ENCODE data around the gene KANSL1L. TPM values are rescaled to one million over a fixed set of nuclear protein-coding genes. Genes with fewer than 3 reads are reported as not detected.

KANSL1L gene
- polyA plus RNA-seq, 2 of the 4 experiments (the other 2 are of a cell fraction) = 1.0 to 2.7 TPM

- ChIA-PET CTCF (no interaction called here), POLR2A (no interaction called here)
- Histone ChIP-seq H3K9me3 (no peaks in the 10 kb centered on the region), H3K4me1 (peaks cover 25% of the 10 kb centered on the region), H3K27ac (no peak overlapping the region), H3K4me2 (no peak overlapping the region), H3K4me3 (no peak overlapping the region)
- WGBS (ENCODE audit: missing lambda C conversion rate) = 0% methylated on average over 1 of the region's 1 CpG
- DNase-seq (ENCODE audit: low read depth in 1 of 2, low spot score in 1 of 2) (no peak), ATAC-seq (no peak), FAIRE-seq (no peak)
- TF ChIP-seq ESRRA (IDR thresholded peaks at IDR 0.05; ENCODE audit: borderline replicate concordance, low read length) = no peak
Measured at GRCh38 chr2:210167227-210167626, 4.0 kb downstream of the KANSL1L start.

GRCh38 chr2:210162466-210163124, 8.6 kb downstream of the KANSL1L start:
- Histone ChIP-seq H3K4me3 (no peak overlapping the region), H3K27ac (no peak overlapping the region), H3K4me2 (peak overlapping the region; percentile 52), H3K4me1 (peaks cover 17% of the 10 kb centered on the region), H3K9me3 (no peaks in the 10 kb centered on the region)
- WGBS (ENCODE audit: missing lambda C conversion rate) = 9% methylated on average over 6 of the region's 6 CpGs
- ChIA-PET CTCF (interaction anchor here (1.2 kb wide), 1 partner anchor 11 kb away, joined by 5 read pairs; no protein-coding TSS in a partner anchor), POLR2A (no interaction called here)
- TF ChIP-seq CBX2 (IDR thresholded peaks at IDR 0.05; ENCODE audit: borderline replicate concordance, low read depth) = no peak
- no peak for TF ChIP-seq HOXB13 (CRISPR knock-in tag; IDR thresholded peaks at IDR 0.05; ENCODE audit: low read depth)
- DNase-seq (ENCODE audit: low read depth in 1 of 2, low spot score in 1 of 2) = no peak
- FAIRE-seq = no peak
- peak; percentile 43 to 65; a peak in 3 of 6 replicates for ATAC-seq

GRCh38 chr2:210159059-210159458, 12.2 kb downstream of the KANSL1L start:
- H3K4me1 ChIP-seq = peaks cover 12% of the 10 kb centered on the region
- no peak overlapping the region for H3K27ac ChIP-seq
- POLR2A ChIA-PET = no interaction called here
- CTCF ChIA-PET = no interaction called here
- TF ChIP-seq CHD4 (IDR thresholded peaks at IDR 0.05; ENCODE audit: borderline replicate concordance) (no peak), SMC3 (IDR thresholded peaks at IDR 0.05) (no peak), NPAS2 (CRISPR knock-in tag; IDR thresholded peaks at IDR 0.05; ENCODE audit: borderline replicate concordance) (no peak), BHLHE40 (IDR thresholded peaks at IDR 0.05; ENCODE audit: low read depth, low read length) (no peak), BCL3 (IDR thresholded peaks at IDR 0.05) (no peak), HMGXB4 (CRISPR knock-in tag; IDR thresholded peaks at IDR 0.05; ENCODE audit: borderline replicate concordance) (no peak), CEBPB (IDR thresholded peaks at IDR 0.05) (no peak), HEYL (CRISPR knock-in tag; IDR thresholded peaks at IDR 0.05) (no peak), MAX (IDR thresholded peaks at IDR 0.05) (no peak), FOSB (CRISPR knock-in tag; IDR thresholded peaks at IDR 0.05) (no peak), RFX5 (IDR thresholded peaks at IDR 0.05) (no peak), KDM5A (IDR thresholded peaks at IDR 0.05) (no peak), ELK1 (IDR thresholded peaks at IDR 0.05; ENCODE audit: low read depth, low read length) (no peak), RAD21 (conservative IDR thresholded peaks at IDR 0.05 in 1 of 2, IDR thresholded peaks at IDR 0.05 in 1 of 2) (no peak), HDAC2 (IDR thresholded peaks at IDR 0.05) (no peak), RARB (CRISPR knock-in tag; IDR thresholded peaks at IDR 0.05) (no peak), REST (IDR thresholded peaks at IDR 0.05) (no peak), KDM1A (IDR thresholded peaks at IDR 0.05; ENCODE audit: low read depth) (no peak), PBX3 (IDR thresholded peaks at IDR 0.05) (no peak), USF2 (IDR thresholded peaks at IDR 0.05) (no peak)
- DNase-seq (ENCODE audit: low read depth in 1 of 2, low spot score in 1 of 2) = no peak
- no peak for FAIRE-seq
- H3K4me3 ChIP-seq = no peak overlapping the region
- no peak overlapping the region for H3K4me2 ChIP-seq
- H3K9me3 ChIP-seq = no peaks in the 10 kb centered on the region
- 92% methylated on average over 3 of the region's 3 CpGs for WGBS (ENCODE audit: missing lambda C conversion rate)
- ATAC-seq = no peak

All from A549 (cell line).